Midbrain (tissue), 1 donor: ENCODE results near the gene PACSIN3.
A peak's percentile ranks its signal among the peaks of the same experiment; 100 is the strongest.

Experiments used
- DNase-seq: peaks from one replicate; lab custom pipeline; 2025; lab: John Stamatoyannopoulos, UW

The PACSIN3 gene

DNA sequence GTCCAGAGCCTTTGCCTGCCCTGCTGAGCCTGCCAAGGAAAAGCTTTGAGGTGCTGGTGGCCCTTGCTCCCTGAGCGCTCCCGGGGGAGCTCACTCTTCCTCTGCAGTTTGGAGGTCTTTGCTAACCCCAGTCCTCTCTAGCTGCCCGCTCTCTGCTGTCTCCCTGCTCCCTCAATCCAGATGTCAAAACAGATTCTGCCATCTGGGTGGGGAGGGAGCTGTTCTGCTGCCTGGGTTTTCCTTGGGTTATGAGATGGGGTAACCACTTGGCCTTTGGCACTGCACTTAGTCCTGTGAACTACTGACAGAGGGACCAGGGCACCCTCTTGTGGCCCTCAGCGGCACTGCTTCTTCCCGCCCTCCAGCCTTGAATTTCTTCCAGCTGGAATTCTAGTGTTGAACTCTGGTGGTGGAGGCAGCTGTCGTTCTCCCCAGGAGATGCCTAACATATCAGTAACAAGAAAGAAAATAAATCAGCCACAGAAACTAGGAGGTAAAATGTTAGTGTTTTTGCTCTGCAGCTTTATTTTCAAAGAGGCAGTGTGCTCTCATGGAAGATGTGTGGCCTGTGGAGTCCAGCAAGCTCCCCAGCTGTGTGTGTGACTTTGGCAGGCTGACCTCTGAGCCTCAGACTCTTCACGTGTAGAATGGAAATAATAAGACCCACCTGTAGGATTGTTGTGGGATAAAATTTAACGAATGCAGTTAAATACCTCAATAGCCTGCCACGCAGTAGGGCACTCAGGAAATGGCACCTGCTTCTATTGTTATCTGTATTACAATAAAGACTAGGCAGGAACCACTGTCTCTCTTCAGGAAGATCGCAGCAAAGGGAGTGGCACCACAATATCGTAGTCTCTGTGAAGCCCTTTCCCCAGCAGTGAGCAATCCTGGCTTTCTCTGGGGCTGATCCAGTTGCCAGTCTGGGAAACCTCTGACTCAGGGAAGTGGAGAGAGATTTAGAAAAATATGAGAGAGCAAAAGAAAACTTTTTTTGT lies 33.0 kb downstream of the PACSIN3 start:
- peak; percentile 88 for DNase-seq

DNA sequence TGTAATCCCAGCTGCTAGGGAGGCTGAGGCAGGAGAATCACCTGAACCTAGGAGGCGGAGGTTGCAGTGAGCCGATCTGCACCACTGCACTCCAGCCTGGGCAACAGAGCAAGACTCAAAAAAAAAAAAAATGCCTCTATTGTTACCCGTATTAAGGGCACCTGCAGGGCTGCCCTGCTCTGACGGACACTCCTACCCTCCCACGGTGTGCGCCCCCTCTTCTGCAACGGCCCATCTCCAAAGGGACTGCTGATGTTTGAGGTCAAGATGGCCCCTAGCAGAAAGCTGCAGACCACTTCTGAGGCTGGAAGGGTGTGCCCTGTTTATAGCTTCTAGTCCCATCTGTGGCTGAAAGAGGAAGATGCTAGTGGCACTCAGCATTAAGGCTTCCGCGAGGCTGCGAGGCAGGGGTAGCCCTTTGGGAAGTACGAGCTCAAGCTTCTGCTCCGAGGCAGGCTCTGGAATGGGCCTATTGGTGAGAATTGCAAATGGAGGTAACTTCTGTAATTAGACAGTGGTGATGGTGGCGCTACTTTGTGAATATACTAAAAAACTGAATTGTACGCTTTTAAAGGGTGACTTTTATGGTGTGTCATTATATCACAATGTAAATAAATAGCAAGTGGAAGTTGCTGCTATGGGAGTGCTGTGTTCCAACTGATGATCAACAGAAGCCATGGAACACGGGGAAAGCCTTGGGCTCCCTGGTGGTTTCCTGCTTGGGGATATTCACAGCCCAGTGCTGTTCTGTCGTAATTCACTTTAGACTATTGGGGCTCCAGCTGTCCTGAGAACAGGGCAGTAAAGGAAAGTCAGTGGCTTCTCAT lies 33.9 kb downstream of the PACSIN3 start:
- no peak for DNase-seq

DNA sequence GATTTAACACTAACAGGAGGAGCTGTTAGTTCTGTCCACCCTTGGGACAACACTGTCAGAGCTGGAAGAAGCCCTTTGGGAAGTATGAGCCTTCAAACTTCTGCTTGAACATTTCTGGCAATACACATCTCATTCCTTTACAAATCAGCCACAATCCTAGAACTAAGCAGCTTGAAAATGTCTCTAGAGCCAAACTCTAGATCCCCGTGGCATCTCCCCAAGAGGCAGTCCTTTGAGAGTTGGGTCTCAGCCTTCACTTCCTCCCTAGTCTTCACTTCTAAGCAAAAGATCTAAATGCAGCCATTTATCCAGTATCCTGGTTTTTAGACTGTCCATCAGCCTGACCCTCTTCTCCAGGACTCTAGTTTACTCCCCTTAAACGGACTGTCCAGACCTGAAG lies 36.5 kb downstream of the PACSIN3 start:
- no peak for DNase-seq

DNA sequence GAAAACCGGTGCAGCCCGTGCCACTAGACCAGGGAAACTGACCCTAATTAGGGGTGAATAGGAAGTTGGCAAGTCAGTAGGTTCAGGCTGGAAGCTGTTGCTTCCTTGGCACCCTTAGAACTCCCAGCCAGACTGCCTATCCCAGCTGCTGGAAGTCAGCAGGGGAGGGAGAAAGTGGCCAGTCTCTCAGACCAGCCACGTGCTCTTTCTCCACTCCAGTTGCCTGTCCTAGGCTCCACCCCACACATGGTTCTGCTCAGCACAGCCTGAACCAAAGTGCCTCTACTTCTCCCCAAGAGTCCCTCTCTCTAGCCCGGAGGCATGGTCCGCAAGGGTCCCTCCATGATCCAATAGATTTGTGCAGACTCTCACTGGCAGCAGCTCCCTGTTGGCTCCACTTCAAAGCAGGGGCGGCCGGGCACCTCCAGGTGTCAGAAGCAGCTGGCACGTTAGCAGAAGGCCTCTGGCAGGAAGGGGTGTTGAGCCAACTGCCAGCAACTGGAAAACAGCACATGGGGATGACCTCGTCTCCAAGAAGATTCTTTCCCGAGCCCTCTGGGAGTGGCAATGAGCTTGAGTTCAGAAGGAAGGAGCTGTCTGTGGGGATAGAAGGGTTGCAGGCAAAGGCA lies 37.2 kb downstream of the PACSIN3 start:
- DNase-seq, result peak; percentile 37

DNA sequence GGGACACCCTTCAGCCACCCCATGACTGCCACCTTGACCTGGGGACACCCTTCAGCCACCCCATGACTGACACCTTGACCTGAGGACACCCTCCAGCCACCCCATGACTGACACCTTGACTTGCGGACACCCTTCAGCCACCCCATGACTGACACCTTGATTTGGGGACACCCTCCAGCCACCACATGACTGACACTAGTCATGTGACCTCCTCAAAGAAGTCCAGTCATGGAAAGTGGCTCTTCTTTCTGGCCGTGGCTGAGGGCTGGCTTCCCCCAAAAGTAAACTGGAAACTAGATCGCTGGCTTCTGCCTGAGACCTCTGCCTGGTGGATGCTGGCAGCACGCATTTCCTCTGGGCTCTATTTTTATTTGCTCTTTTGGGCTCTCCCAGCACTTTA lies 38.0 kb downstream of the PACSIN3 start:
- DNase-seq, result no peak

DNA sequence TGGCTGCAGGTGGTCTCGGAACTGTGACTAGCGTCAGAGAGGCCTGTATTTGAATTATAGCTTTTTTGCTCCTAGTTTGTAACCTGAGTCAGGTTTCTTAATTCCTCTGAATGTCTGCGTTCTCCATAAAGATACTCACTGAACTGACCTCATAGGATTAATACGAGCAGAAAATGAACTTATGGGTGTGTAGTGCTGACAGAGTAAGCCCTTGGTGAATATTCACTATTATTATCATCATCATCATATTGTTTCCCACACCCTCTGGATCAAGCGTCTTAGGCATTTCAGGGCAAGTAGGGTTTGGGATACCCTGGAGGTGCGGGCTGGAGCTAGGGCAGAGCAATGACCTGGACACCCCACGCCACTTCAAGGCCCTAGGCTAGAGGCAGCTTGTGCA lies 38.6 kb downstream of the PACSIN3 start:
- no peak for DNase-seq

DNA sequence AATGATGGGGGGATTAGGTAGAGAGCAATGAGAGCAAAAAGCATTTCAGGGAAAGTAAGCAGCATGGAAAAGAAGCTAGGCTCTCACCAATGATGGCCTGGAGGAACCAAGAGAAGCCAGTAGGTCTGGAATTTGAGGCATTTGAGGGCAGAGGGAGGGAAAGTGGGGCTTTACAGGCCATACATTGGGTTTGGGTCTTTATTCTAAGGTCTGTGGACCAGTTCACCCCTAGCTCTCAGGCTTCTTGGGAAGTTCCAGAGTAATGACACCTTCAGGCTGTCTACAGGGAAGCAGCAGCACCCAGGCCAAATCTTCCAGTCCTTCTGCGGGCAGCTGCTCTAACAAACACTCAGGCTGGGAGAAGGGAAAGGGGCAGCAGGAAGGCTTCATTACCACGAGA lies 39.0 kb downstream of the PACSIN3 start:
- no peak for DNase-seq

DNA sequence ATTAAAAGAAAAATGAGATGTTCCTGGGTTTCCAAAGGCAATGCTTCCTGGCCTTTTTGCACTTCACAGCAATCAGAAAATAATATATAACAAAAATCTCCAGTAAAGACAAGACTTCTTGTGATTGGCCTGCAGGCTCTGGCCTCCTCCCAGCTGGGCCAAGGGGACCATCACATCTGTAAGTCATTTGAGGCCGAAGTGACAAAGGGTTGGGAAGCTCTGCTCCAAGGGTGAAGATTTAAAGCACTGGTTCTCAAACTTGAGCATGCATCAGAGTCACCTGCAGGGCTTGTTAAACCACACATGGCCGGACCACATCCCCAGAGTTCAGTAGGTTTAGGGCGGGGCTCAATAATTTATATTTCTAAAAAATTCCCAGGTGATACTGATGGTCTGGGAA lies 41.7 kb downstream of the PACSIN3 start:
- no peak for DNase-seq

DNA sequence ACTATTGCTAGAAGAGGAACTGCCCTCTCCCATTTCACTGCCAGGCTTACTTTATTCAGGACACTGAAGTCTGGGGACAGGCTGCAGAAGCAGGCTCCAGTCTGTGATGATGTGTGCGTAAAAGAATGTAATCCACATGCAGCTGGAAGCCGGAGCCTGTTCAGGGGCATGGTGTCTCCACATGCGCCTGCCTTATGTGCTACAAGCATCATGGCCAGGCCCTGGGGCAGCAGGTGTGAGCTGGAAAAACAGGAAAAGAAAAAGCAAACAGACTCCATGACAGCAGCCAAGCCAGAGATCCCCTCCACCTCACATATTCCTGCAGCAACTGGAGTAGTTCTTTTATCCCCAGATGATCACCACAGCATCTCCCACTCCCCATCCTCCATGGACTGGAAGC lies 42.9 kb downstream of the PACSIN3 start:
- no peak for DNase-seq

DNA sequence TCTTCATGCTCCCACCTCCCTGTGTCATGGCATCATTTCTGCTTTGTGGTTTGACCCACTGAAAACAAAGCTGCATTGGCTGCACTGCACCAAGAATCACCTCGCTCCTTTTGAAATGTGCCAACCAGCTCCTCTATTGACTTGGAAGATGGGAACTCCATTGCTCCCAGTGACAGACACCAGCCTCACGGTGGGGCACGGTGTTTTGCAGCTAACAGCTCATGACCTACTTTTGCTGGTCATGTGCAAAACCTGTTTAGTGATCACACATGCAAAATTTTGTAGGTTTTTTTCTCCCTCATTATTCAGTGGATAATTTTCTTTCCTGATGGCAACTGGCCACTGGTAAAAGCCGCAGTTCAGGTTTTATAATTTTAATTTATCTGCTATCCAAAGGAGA lies 46.4 kb downstream of the PACSIN3 start:
- no peak for DNase-seq

DNA sequence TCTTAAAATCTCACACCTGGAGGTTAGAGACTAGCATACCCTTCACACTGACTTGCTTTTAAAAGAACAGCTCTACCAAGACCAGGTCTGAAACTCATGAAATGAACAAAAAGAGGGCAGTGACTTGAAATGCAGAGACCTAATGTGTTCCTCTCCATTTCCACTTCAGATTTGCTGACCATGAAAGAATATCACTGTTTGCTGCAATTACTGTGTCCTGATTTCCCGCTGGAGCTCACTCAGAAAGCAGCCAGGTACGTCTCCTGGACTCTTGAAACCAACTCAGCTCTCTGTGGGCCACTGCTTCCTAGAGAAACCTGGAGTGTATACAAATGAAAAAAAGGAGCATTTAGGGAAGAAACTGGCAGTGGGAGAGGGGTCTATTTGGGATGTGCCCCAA lies 48.8 kb downstream of the PACSIN3 start:
- no peak for DNase-seq

DNA sequence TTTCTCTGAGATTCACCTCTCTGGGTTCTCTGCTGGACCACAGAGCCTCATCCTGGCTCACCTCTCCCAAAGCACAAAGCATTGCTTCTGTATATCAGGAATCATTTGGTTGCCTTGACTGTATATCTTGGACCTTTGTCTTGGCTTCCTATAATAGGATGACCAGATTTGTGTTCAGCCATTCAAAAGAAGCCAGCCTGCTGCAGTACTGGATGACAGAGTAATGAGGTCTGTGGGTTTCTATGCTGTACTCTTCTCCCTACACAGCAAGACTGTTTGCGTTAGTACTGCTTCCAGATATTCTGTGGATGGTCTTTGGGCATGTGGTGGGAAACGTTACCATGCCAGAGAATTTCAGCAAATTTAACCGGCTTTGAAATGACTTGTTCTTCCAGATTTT lies 49.3 kb downstream of the PACSIN3 start:
- no peak for DNase-seq

DNA sequence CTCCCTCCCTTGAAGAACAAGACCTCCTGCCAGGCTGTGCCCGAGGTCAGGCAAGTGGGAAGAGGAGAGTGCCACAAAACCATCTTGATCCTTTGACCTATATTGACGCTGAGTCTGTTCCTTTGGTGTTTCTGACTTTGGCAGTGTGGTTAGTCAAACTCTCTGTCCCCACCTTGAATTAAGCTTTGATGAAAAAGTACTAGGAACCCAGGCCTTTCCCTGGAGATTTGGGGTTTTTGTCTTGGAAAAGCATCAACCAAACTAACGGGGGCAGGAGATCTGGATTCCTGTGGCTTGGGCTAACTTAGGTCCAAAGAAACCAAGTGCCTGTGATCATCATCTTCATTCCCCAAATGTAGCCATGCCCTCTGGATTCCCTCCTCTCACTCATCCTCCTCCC lies 49.9 kb downstream of the PACSIN3 start:
- no peak for DNase-seq

DNA sequence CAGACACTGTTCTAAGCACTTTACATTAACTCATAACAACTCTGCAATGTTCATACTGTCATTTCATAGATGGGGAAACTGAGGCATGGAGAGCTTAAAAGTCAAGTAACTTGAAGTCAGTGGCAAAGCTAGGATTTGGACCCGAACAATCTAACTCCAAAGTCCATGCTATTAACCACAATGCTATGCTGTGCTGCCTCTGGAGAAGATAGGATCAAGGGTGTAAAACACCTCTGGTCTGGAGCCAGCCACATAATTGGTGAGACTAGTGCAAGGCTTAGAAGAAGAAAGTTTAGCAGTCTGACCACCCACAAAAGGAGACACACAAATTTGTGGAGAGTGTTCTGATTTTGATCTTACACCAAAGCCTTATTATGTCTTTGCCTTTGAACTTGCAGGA lies 53.3 kb downstream of the PACSIN3 start:
- no peak for DNase-seq

DNA sequence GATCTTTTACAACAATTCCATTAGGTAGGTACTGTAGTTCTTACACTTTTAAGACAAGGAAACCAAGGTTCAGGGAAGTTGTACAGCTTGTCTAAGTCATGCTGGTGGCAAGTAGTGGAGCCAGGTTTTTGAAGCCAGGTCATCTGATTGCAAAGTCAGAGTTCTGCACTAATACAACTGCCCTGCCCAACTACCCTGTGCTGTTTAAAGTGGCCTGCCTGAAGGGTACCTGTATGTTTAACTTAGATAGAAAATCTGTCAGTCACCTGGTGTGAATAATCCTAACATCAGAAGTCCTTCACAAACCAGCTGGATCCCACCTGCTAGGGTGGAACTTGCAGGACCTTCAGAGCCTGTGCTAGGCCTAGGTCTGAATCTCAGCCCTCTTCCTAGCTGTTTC lies 53.7 kb downstream of the PACSIN3 start:
- DNase-seq, result no peak

DNA sequence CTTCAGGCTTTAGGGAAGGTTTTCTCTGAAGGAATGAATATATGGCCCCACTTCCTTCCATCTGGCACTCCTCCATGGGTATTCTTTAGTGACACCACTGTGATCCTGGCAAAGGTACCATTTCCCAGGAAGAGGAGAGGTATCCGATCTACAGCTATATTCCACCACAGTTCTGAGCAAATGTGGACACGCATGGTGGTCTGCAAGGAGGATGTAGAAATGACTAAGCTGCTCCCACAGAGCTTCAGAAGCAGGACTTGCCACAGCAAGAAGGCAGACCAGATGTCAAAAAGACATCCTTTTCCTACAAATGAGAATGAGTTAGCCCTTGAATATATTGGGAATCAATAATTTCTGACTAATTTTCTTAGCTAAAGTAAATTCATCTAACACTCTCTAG lies 55.1 kb downstream of the PACSIN3 start:
- no peak for DNase-seq

DNA sequence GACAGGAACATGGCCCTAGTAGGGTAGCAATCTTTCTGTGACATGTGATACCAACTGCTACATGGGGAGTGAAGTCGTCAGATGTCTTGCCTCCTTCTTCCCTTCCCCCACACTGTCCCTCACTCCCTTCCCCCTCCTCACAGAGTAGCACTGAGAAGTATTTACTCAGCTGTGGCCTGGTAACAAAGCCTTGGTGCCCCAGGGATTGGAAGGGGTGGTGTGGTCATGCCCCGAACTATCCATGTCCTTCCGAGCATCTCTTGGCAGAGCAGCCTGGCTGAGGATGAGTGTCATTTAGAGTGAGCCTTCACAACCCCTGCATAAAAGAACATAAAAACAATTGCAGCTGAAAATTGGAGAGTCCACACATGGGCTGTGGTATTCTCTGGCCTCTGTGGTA lies 55.7 kb downstream of the PACSIN3 start:
- DNase-seq, result no peak
